Loucy (cell line): Measurements from ENCODE around the gene RPS6KB2.
A peak's percentile ranks its signal among the peaks of the same experiment; 100 is the strongest.

Source experiments
- H2AFZ ChIP-seq: fragments of 200-600 bp; sonication (generic); 2 replicates; pipeline ENCODE4 v1.6.0; 2016; ENCODE audit warnings: antibody characterized with exemption, mild to moderate bottlenecking, low read length, moderate library complexity
- H3F3A ChIP-seq: fragments of 200-600 bp; 2 replicates; pipeline ENCODE4 v1.6.0; 2016; ENCODE audit warnings: antibody characterized with exemption, low read depth, mild to moderate bottlenecking
- H3K27me3 ChIP-seq: fragments of 200-600 bp; sonication (generic); 2 replicates; pipeline ENCODE4 v1.6.1; 2014; ENCODE audit warnings: low read length, mild to moderate bottlenecking; ENCODE audit not compliant: insufficient read depth, poor library complexity, severe bottlenecking
- H3K36me3 ChIP-seq: fragments of 200-600 bp; sonication (generic); 2 replicates; pipeline ENCODE4 v1.6.1; 2016; ENCODE audit warnings: low read length; ENCODE audit not compliant: insufficient read depth
- H3K4me1 ChIP-seq: fragments of 200-600 bp; sonication (generic); 2 replicates; pipeline ENCODE4 v1.5.1; 2014; ENCODE audit warnings: low read length, mild to moderate bottlenecking; ENCODE audit not compliant: insufficient read depth, poor library complexity, severe bottlenecking
- H3K4me2 ChIP-seq: fragments of 200-600 bp; sonication (generic); 2 replicates; pipeline ENCODE4 v1.6.0; 2014; ENCODE audit warnings: antibody characterized with exemption, low read length, low read depth, mild to moderate bottlenecking; ENCODE audit not compliant: poor library complexity, severe bottlenecking
- H3K4me3 ChIP-seq: fragments of 200-600 bp; sonication (generic); 2 replicates; pipeline ENCODE4 v1.5.1; 2014; ENCODE audit warnings: low read length, mild to moderate bottlenecking, mixed read lengths; ENCODE audit not compliant: poor library complexity, severe bottlenecking
- H3K79me2 ChIP-seq: fragments of 200-600 bp; sonication (generic); 2 replicates; pipeline ENCODE4 v1.6.1; 2014; ENCODE audit warnings: low read length; ENCODE audit not compliant: insufficient read depth
- H3K9ac ChIP-seq: fragments of 200-600 bp; sonication (generic); 2 replicates; pipeline ENCODE4 v1.6.0; 2014; ENCODE audit warnings: mild to moderate bottlenecking, low read depth, low read length, moderate library complexity; ENCODE audit not compliant: poor library complexity, severe bottlenecking
- H3K9me2 ChIP-seq: fragments of 200-600 bp; sonication (generic); replicated peaks from 2 replicates; pipeline ENCODE4 v1.6.1; 2016; ENCODE audit warnings: low read depth, low read length, mixed read lengths
- H3K9me3 ChIP-seq: fragments of 200-600 bp; sonication (generic); 2 replicates; pipeline ENCODE4 v1.6.1; 2014; ENCODE audit warnings: mild to moderate bottlenecking, antibody characterized with exemption, low read length, low read depth; ENCODE audit not compliant: insufficient read depth
- H4K20me1 ChIP-seq: fragments of 200-600 bp; sonication (generic); 2 replicates; pipeline ENCODE4 v1.6.0; 2014; ENCODE audit warnings: antibody characterized with exemption, low read length, mild to moderate bottlenecking; ENCODE audit not compliant: insufficient read depth, poor library complexity, severe bottlenecking
- CTCF ChIP-seq: fragments of 200-600 bp; sonication (generic); conservative IDR thresholded peaks from 2 replicates; pipeline ENCODE4 v1.5.1; 2014; ENCODE audit warnings: mild to moderate bottlenecking, antibody characterized with exemption, low read length
- EZH2phosphoT487 ChIP-seq: fragments of 200-600 bp; IDR thresholded peaks from 2 replicates; pipeline ENCODE4 v1.6.1; 2018; ENCODE audit warnings: antibody characterized with exemption, mild to moderate bottlenecking, moderate library complexity, borderline replicate concordance

The RPS6KB2 gene

GRCh38 chr11:67397986-67398660, 30.2 kb upstream of the RPS6KB2 start:
- Histone ChIP-seq H3K9me2 (no peaks in the 10 kb centered on the region), H2AFZ (no peak overlapping the region), H3K9me3 (no peaks in the 10 kb centered on the region), H3K27me3 (no peaks in the 10 kb centered on the region), H3K4me3 (peak overlapping the region; percentile 71), H3F3A (peaks cover 6% of the 10 kb centered on the region; the same call in 1 of the 2 replicates), H3K4me1 (peaks cover 61% of the 10 kb centered on the region), H3K4me2 (peak overlapping the region; percentile 94), H3K9ac (peak overlapping the region; percentile 60), H3K36me3 (peaks cover 22% of the 10 kb centered on the region; the same call in 1 of the 2 replicates), H4K20me1 (peaks cover 54% of the 10 kb centered on the region), H3K79me2 (peaks cover 86% of the 10 kb centered on the region)
- TF ChIP-seq EZH2phosphoT487: no peak
- TF ChIP-seq CTCF: no peak

- Histone ChIP-seq H3K79me2 (peaks cover 86% of the 10 kb centered on the region), H3K4me3 (peak overlapping the region; percentile 38), H3K9ac (peak overlapping the region; percentile 96), H4K20me1 (peaks cover 54% of the 10 kb centered on the region), H3K27me3 (no peaks in the 10 kb centered on the region), H3F3A (peaks cover 6% of the 10 kb centered on the region; the same call in 1 of the 2 replicates), H3K9me3 (no peaks in the 10 kb centered on the region), H3K9me2 (no peaks in the 10 kb centered on the region), H3K36me3 (peaks cover 22% of the 10 kb centered on the region; the same call in 1 of the 2 replicates), H3K4me1 (peaks cover 62% of the 10 kb centered on the region), H2AFZ (no peak overlapping the region), H3K4me2 (peak overlapping the region; percentile 99)
- TF ChIP-seq CTCF: no peak
Measured at GRCh38 chr11:67398661-67399563, 29.4 kb upstream of the RPS6KB2 start.

- peaks cover 92% of the 10 kb centered on the region for H3K79me2 ChIP-seq
- H2AFZ ChIP-seq: no peak overlapping the region
- H3K9me3 ChIP-seq: no peaks in the 10 kb centered on the region
- no peaks in the 10 kb centered on the region for H3K27me3 ChIP-seq
- H3K4me1 ChIP-seq: peaks cover 72% of the 10 kb centered on the region
- TF ChIP-seq EZH2phosphoT487 (no peak), CTCF (no peak)
- H3F3A ChIP-seq: peaks cover 6% of the 10 kb centered on the region; the same call in 1 of the 2 replicates
- H4K20me1 ChIP-seq: peaks cover 56% of the 10 kb centered on the region
- no peaks in the 10 kb centered on the region for H3K9me2 ChIP-seq
- peaks cover 22% of the 10 kb centered on the region; the same call in 1 of the 2 replicates for H3K36me3 ChIP-seq
- H3K9ac ChIP-seq: peak overlapping the region; percentile 96
- peak overlapping the region; percentile 99 for H3K4me2 ChIP-seq
- H3K4me3 ChIP-seq: peak overlapping the region; percentile 88
Measured at GRCh38 chr11:67400251-67400941, 27.9 kb upstream of the RPS6KB2 start.
